ENCODE measurements around the gene PGRMC1.

The PGRMC1 gene

DNA sequence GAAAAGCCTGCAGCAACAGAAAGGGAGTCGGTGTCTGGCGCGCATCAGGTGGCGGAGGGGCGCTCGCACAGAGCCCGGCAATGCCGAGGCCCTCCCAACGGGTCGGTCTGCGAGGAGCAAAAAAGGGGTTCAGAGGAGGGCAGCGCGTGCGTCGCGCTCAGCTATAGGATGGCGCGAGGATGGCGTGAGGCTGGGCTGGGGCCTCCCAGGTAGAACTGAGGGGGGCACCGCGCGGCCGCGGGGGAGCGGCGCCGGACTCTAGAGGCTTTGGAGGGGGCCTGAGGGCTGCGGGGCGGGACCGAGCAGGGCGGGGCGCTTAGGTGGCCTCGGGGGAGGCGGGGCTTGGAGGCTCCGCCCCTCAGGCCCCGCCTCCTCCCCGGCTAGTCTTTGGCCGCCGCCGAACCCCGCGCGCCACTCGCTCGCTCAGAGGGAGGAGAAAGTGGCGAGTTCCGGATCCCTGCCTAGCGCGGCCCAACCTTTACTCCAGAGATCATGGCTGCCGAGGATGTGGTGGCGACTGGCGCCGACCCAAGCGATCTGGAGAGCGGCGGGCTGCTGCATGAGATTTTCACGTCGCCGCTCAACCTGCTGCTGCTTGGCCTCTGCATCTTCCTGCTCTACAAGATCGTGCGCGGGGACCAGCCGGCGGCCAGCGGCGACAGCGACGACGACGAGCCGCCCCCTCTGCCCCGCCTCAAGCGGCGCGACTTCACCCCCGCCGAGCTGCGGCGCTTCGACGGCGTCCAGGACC, at the start of gene PGRMC1:
TSS of gene PGRMC1 (plus strand) at position 414 of the 751 bp plus-strand sequence. CDS start at position 493, 79 bp downstream.
- TF ChIP-seq ZNF274 (IDR thresholded peaks at IDR 0.05; ENCODE audit: low read depth, low read length) (no peak), YY1 (IDR thresholded peaks at IDR 0.05; ENCODE audit: insufficient read depth, insufficient read length) (no peak), SUZ12 (IDR thresholded peaks at IDR 0.05; ENCODE audit: extremely low read depth, insufficient read depth, insufficient read length) (no peak)
- DNase-seq (ENCODE audit: low read depth, low spot score) = peak; percentile 82

DNA sequence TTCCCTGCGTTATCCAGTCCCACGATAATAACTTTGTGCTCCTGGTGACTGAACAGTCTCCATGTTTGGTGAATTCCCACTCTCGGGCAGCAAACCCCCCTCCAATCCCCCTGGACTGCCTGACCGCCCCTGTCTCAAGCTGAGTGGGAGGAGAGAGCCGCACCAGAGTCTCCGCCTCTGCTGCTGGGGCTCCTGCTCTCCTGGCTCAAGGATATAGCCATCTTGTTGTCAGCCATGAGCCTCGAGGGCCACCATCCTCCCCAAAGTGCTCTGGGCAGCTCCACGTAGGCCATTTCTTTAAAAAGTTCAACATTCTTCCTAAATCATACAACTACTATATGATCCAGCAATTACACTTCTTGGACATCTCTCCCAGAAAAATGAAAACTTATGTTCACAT, 49.3 kb upstream of the PGRMC1 start:
- H3K9ac ChIP-seq (ENCODE audit: insufficient read length, low read depth) = no peak overlapping the region
- H3K27me3 ChIP-seq (ENCODE audit: insufficient read depth, insufficient read length) = no peaks in the 10 kb centered on the region
- H3K9me3 ChIP-seq (ENCODE audit: insufficient read depth, low read length) = no peaks in the 10 kb centered on the region
- H3K4me1 ChIP-seq (ENCODE audit: insufficient read depth, insufficient read length) = no peaks in the 10 kb centered on the region
- no peak for DNase-seq (ENCODE audit: low read depth, low spot score)
- H3K4me3 ChIP-seq (ENCODE audit: insufficient read length, low read depth) = no peak overlapping the region
- no peaks in the 10 kb centered on the region for H3K36me3 ChIP-seq (ENCODE audit: insufficient read depth, insufficient read length, low read length)
- TF ChIP-seq ZNF274 (IDR thresholded peaks at IDR 0.05; ENCODE audit: low read depth, low read length) (no peak), SUZ12 (IDR thresholded peaks at IDR 0.05; ENCODE audit: extremely low read depth, insufficient read depth, insufficient read length) (no peak), YY1 (IDR thresholded peaks at IDR 0.05; ENCODE audit: insufficient read depth, insufficient read length) (no peak)

More for the DNA sequence above, at the start of gene PGRMC1:
- peaks cover 4% of the 10 kb centered on the region for H3K4me1 ChIP-seq (ENCODE audit: insufficient read depth, insufficient read length)
- H3K9ac ChIP-seq (ENCODE audit: insufficient read length, low read depth) = peak within 1 kb of the TSS; percentile 96
- H3K36me3 ChIP-seq (ENCODE audit: insufficient read depth, insufficient read length, low read length) = peaks cover 33% of the 10 kb centered on the region
- H3K27me3 ChIP-seq (ENCODE audit: insufficient read depth, insufficient read length) = no peaks in the 10 kb centered on the region
- H3K4me3 ChIP-seq (ENCODE audit: insufficient read length, low read depth) = peak within 1 kb of the TSS; percentile 85
- no peaks in the 10 kb centered on the region for H3K9me3 ChIP-seq (ENCODE audit: insufficient read depth, low read length)

DNA sequence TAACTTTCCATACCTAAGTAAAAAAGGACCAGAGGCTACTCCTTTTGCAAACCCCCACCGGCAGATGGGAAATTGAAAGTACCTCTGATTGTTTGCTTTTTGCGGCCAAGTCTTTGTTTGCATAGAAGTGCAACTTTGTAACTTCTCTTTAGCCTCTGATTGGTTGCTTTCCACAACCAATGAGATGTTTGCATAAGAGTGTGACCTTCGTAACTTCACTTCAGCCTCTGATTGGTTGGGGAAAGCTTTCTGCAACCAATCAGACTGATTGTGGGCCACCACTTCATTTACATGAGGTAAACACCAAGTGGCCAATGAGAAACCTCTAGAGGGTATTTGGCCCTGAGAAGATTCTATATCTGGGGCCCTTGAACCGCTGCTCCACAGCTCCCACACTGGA, 48.8 kb upstream of the PGRMC1 start:
- H3K36me3 ChIP-seq (ENCODE audit: insufficient read depth, insufficient read length, low read length) = no peaks in the 10 kb centered on the region
- TF ChIP-seq SUZ12 (IDR thresholded peaks at IDR 0.05; ENCODE audit: extremely low read depth, insufficient read depth, insufficient read length) (no peak), ZNF274 (IDR thresholded peaks at IDR 0.05; ENCODE audit: low read depth, low read length) (no peak), YY1 (IDR thresholded peaks at IDR 0.05; ENCODE audit: insufficient read depth, insufficient read length) (no peak)

DNA sequence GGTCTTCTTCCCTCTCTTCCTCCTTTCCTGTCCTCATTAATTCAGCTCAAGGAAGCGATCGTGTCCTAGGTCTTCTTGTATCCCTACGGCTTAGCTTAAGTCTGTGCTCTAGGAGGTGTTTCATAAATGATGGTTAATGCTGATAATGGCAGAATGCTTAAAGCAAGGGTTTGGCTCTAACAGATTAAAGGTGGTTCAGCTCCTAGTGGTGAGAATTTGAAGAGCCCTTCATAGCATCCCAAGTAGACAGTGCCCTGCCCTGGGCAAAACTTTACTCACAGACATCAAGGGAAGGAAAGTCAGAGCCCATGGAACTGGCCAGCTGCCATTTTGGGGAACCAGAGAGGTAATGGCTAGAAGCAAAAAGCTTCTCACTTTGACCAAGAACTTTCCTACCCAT, 47.0 kb upstream of the PGRMC1 start:
- no peak overlapping the region for H3K9ac ChIP-seq (ENCODE audit: insufficient read length, low read depth)
- TF ChIP-seq ZNF274 (IDR thresholded peaks at IDR 0.05; ENCODE audit: low read depth, low read length) (no peak), YY1 (IDR thresholded peaks at IDR 0.05; ENCODE audit: insufficient read depth, insufficient read length) (no peak), SUZ12 (IDR thresholded peaks at IDR 0.05; ENCODE audit: extremely low read depth, insufficient read depth, insufficient read length) (no peak)
- H3K4me3 ChIP-seq (ENCODE audit: insufficient read length, low read depth) = no peak overlapping the region
- H3K36me3 ChIP-seq (ENCODE audit: insufficient read depth, insufficient read length, low read length) = no peaks in the 10 kb centered on the region
- no peak for DNase-seq (ENCODE audit: low read depth, low spot score)
- no peaks in the 10 kb centered on the region for H3K9me3 ChIP-seq (ENCODE audit: insufficient read depth, low read length)
- no peaks in the 10 kb centered on the region for H3K27me3 ChIP-seq (ENCODE audit: insufficient read depth, insufficient read length)
- no peaks in the 10 kb centered on the region for H3K4me1 ChIP-seq (ENCODE audit: insufficient read depth, insufficient read length)

More for the DNA sequence above, 48.8 kb upstream of the PGRMC1 start:
- no peak overlapping the region for H3K9ac ChIP-seq (ENCODE audit: insufficient read length, low read depth)
- H3K27me3 ChIP-seq (ENCODE audit: insufficient read depth, insufficient read length) = no peaks in the 10 kb centered on the region
- H3K4me3 ChIP-seq (ENCODE audit: insufficient read length, low read depth) = no peak overlapping the region
- no peak for DNase-seq (ENCODE audit: low read depth, low spot score)
- H3K9me3 ChIP-seq (ENCODE audit: insufficient read depth, low read length) = no peaks in the 10 kb centered on the region
- H3K4me1 ChIP-seq (ENCODE audit: insufficient read depth, insufficient read length) = no peaks in the 10 kb centered on the region

DNA sequence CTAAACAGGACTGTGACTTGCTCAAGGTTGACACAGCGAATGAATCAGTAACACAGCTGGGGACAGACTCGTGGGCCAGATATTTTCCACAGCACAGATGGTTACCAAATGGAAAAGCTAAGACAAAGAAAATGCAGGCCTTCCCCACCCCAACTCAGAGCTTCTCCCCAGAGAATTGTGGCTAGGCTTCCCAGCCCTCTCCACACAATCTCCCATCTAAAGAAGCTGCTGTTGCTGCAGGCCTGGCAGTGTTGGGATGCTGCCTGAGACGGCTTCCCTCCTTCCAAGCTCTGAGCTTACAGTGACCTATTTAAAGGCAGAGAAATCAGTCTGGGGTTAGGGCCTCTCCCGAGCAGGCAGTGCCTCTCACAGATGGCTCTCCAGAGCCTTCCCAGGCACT, 46.5 kb upstream of the PGRMC1 start:
- TF ChIP-seq SUZ12 (IDR thresholded peaks at IDR 0.05; ENCODE audit: extremely low read depth, insufficient read depth, insufficient read length) = no peak
- Histone ChIP-seq H3K4me3 (ENCODE audit: insufficient read length, low read depth) (no peak overlapping the region), H3K9me3 (ENCODE audit: insufficient read depth, low read length) (no peaks in the 10 kb centered on the region), H3K4me1 (ENCODE audit: insufficient read depth, insufficient read length) (no peaks in the 10 kb centered on the region), H3K9ac (ENCODE audit: insufficient read length, low read depth) (no peak overlapping the region), H3K27me3 (ENCODE audit: insufficient read depth, insufficient read length) (no peaks in the 10 kb centered on the region), H3K36me3 (ENCODE audit: insufficient read depth, insufficient read length, low read length) (no peaks in the 10 kb centered on the region)
- no peak for DNase-seq (ENCODE audit: low read depth, low spot score)

DNA sequence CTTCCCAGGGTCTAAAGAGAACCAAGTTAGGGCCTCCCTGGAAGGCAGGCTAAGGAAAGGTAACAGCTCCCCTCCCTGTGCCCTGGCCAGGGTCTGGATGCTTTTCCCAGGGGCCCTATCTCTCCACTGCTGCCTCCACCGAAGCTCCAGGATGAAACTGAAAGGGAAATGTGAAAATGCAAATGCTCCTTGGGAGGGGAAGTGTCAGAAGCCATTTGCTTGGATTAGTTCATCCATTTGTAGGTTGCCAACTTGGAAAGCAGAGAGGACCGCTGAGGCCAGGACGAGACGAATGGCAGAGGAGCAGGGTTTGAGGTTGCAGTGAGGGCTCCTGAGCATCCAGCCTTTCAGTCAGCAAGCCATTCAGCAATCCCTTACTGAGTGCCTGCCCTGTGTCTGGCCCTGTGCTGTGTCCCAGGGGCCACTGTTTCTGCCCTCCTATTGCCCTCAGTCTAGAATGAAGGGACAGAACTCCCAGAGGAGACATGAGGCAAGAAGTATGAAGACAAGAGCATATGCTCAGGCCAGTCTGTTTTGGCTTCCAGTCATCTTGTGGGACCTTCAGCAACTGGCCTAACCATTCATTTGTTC, 45.9 kb upstream of the PGRMC1 start:
- DNase-seq (ENCODE audit: low read depth, low spot score) = no peak
- TF ChIP-seq SUZ12 (IDR thresholded peaks at IDR 0.05; ENCODE audit: extremely low read depth, insufficient read depth, insufficient read length) (no peak), ZNF274 (IDR thresholded peaks at IDR 0.05; ENCODE audit: low read depth, low read length) (no peak), YY1 (IDR thresholded peaks at IDR 0.05; ENCODE audit: insufficient read depth, insufficient read length) (no peak)
- H3K36me3 ChIP-seq (ENCODE audit: insufficient read depth, insufficient read length, low read length) = no peaks in the 10 kb centered on the region
- no peaks in the 10 kb centered on the region for H3K27me3 ChIP-seq (ENCODE audit: insufficient read depth, insufficient read length)
- no peak overlapping the region for H3K9ac ChIP-seq (ENCODE audit: insufficient read length, low read depth)
- H3K4me3 ChIP-seq (ENCODE audit: insufficient read length, low read depth) = no peak overlapping the region
- H3K4me1 ChIP-seq (ENCODE audit: insufficient read depth, insufficient read length) = no peaks in the 10 kb centered on the region
- no peaks in the 10 kb centered on the region for H3K9me3 ChIP-seq (ENCODE audit: insufficient read depth, low read length)

DNA sequence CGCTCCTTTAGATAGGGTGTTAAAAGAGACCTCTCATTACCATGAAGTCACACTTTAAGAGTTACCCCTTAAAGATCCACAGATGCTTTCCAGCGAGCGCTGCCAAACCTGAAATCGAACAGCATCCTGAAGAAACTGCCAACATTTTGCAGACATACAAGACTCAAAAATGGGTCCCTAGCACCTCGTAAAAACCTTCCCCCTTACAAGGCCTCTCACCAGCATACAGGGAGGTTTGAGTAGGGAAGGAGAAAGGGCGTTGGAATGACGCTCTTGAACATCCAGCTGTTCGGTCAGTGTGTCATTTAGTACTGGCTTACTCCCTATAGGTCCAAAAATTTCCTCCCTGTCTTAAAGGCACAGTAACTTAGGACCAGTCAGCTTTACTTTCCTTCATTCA, 45.3 kb upstream of the PGRMC1 start:
- no peaks in the 10 kb centered on the region for H3K36me3 ChIP-seq (ENCODE audit: insufficient read depth, insufficient read length, low read length)
- H3K9ac ChIP-seq (ENCODE audit: insufficient read length, low read depth) = no peak overlapping the region
- TF ChIP-seq YY1 (IDR thresholded peaks at IDR 0.05; ENCODE audit: insufficient read depth, insufficient read length) (no peak), SUZ12 (IDR thresholded peaks at IDR 0.05; ENCODE audit: extremely low read depth, insufficient read depth, insufficient read length) (no peak), ZNF274 (IDR thresholded peaks at IDR 0.05; ENCODE audit: low read depth, low read length) (no peak)
- no peak for DNase-seq (ENCODE audit: low read depth, low spot score)
- H3K4me3 ChIP-seq (ENCODE audit: insufficient read length, low read depth) = no peak overlapping the region
- no peaks in the 10 kb centered on the region for H3K4me1 ChIP-seq (ENCODE audit: insufficient read depth, insufficient read length)
- H3K9me3 ChIP-seq (ENCODE audit: insufficient read depth, low read length) = no peaks in the 10 kb centered on the region
- no peaks in the 10 kb centered on the region for H3K27me3 ChIP-seq (ENCODE audit: insufficient read depth, insufficient read length)
